ENCODE measurements around the gene PXDN. TPM values are rescaled to one million over a fixed set of nuclear protein-coding genes. Genes with fewer than 3 reads are reported as not detected.

Gene PXDN
- total RNA-seq, 1 experiment from 2014 or later: 146 TPM

GRCh38 chr2:1650085-1650872 is 94.0 kb downstream of the PXDN start (continued):
- TF ChIP-seq HMGXB4 (CRISPR knock-in tag; IDR thresholded peaks at IDR 0.05) (no peak), ARID4B (CRISPR knock-in tag; IDR thresholded peaks at IDR 0.05; ENCODE audit: borderline replicate concordance) (no peak), ZNF281 (CRISPR knock-in tag; IDR thresholded peaks at IDR 0.05) (no peak), GABPB1 (CRISPR knock-in tag; IDR thresholded peaks at IDR 0.05) (no peak), NR2C2 (CRISPR knock-in tag; IDR thresholded peaks at IDR 0.05) (no peak), EMX1 (CRISPR knock-in tag; IDR thresholded peaks at IDR 0.05) (no peak), ZMAT4 (CRISPR knock-in tag; IDR thresholded peaks at IDR 0.05) (no peak), JUN (CRISPR knock-in tag; IDR thresholded peaks at IDR 0.05) (no peak), E2F4 (CRISPR knock-in tag; IDR thresholded peaks at IDR 0.05; ENCODE audit: borderline replicate concordance, low read depth) (no peak), ZNF138 (CRISPR knock-in tag; conservative IDR thresholded peaks at IDR 0.05) (no peak), KAT7 (CRISPR knock-in tag; IDR thresholded peaks at IDR 0.05; ENCODE audit: borderline replicate concordance) (no peak)

- no peaks in the 10 kb centered on the region for H3K9me3 Mint-ChIP-seq
- H3K4me3 Mint-ChIP-seq: no peak overlapping the region
- POLR2A ChIA-PET: no interaction called here
- TF ChIP-seq CREM (CRISPR knock-in tag; IDR thresholded peaks at IDR 0.05) (no peak), PREB (CRISPR knock-in tag; IDR thresholded peaks at IDR 0.05; ENCODE audit: borderline replicate concordance) (no peak), TCF7 (CRISPR knock-in tag; IDR thresholded peaks at IDR 0.05; ENCODE audit: low read depth) (no peak), ZNF281 (CRISPR knock-in tag; IDR thresholded peaks at IDR 0.05) (no peak)
- peak overlapping the region; percentile 57 for H3K27ac Mint-ChIP-seq
- CTCF ChIA-PET: no interaction called here
- peaks cover 63% of the 10 kb centered on the region for H3K36me3 Mint-ChIP-seq
- ATAC-seq: no peak
- H3K27me3 Mint-ChIP-seq (ENCODE audit: low read depth): no peaks in the 10 kb centered on the region
- DNase-seq (ENCODE audit: low spot score): no peak
- H3K4me1 Mint-ChIP-seq: peaks cover 7% of the 10 kb centered on the region
Measured at GRCh38 chr2:1649103-1650084, 94.9 kb downstream of the PXDN start.
